ENCODE data around the gene LRRC71. TPM values are rescaled to one million over a fixed set of nuclear protein-coding genes. Genes with fewer than 3 reads are reported as not detected.

The LRRC71 gene
- total and polyA plus RNA-seq, 8 donors, result 0.30 to 0.59 TPM; not detected in 6

GRCh38 chr1:156897078-156897825, 23.2 kb upstream of the LRRC71 start:
- H3K9me3 ChIP-seq, result no peaks in the 10 kb centered on the region
- no peaks in the 10 kb centered on the region for H3K36me3 ChIP-seq
- FAIRE-seq (no peak), DNase-seq (peak in 1 of 6 donors; percentile 40), ATAC-seq (no peak)
- TF ChIP-seq CTCF (IDR thresholded peaks at IDR 0.05), result no peak
- H3K27ac ChIP-seq, result no peak overlapping the region
- H3K4me3 ChIP-seq, result no peak overlapping the region
- peaks cover 0 to 3% (median 0%) of the 10 kb centered on the region in 4 donors for H3K27me3 ChIP-seq
- intact Hi-C loops (cut with DNase I), result no loop called here
- no peaks in the 10 kb centered on the region for H3K4me1 ChIP-seq
- WGBS, 2 donors, result 72 to 79% methylated on average over 14 of the region's 14 CpGs

GRCh38 chr1:156898161-156898566, 22.3 kb upstream of the LRRC71 start:
- H3K27me3 ChIP-seq, result peaks cover 0 to 3% (median 0%) of the 10 kb centered on the region in 4 donors
- DNase-seq (peak in 1 of 6 donors; percentile 44), FAIRE-seq (no peak), ATAC-seq (peak in 3 of 4 donors; percentile 18 to 45 (median 34))
- no peaks in the 10 kb centered on the region for H3K36me3 ChIP-seq
- intact Hi-C loops (cut with DNase I), result no loop called here
- no peak for TF ChIP-seq CTCF (IDR thresholded peaks at IDR 0.05)
- no peaks in the 10 kb centered on the region for H3K4me1 ChIP-seq
- H3K9me3 ChIP-seq, result no peaks in the 10 kb centered on the region
- H3K4me3 ChIP-seq, result no peak overlapping the region
- peak overlapping the region in 1 of 4 donors; percentile 28 for H3K27ac ChIP-seq
- WGBS, 2 donors, result 51 to 53% methylated on average over 10 to 13 of the region's 13 CpGs

GRCh38 chr1:156898971-156899664, 21.3 kb upstream of the LRRC71 start:
- intact Hi-C loops (cut with DNase I), result no loop called here
- WGBS, 2 donors, result 68 to 71% methylated on average over 12 of the region's 12 CpGs
- Histone ChIP-seq H3K27me3 (no peaks in the 10 kb centered on the region), H3K4me3 (no peak overlapping the region), H3K27ac (no peak overlapping the region), H3K36me3 (no peaks in the 10 kb centered on the region), H3K4me1 (no peaks in the 10 kb centered on the region), H3K9me3 (no peaks in the 10 kb centered on the region)
- TF ChIP-seq CTCF (IDR thresholded peaks at IDR 0.05), result no peak
- DNase-seq, result no peak
- ATAC-seq, result no peak
- no peak for FAIRE-seq

GRCh38 chr1:156899956-156900718, 20.3 kb upstream of the LRRC71 start:
- H3K9me3 ChIP-seq, result no peaks in the 10 kb centered on the region
- H3K4me1 ChIP-seq, result no peaks in the 10 kb centered on the region
- no peak overlapping the region for H3K27ac ChIP-seq
- no peak for ATAC-seq
- intact Hi-C loops (cut with DNase I), result no loop called here
- TF ChIP-seq CTCF (IDR thresholded peaks at IDR 0.05), result no peak
- WGBS, 2 donors, result 58 to 59% methylated on average over 12 of the region's 12 CpGs
- peak in 1 of 6 donors; percentile 2 for DNase-seq
- H3K27me3 ChIP-seq, result no peaks in the 10 kb centered on the region
- H3K36me3 ChIP-seq, result no peaks in the 10 kb centered on the region
- H3K4me3 ChIP-seq, result no peak overlapping the region
- FAIRE-seq, result no peak

All from pancreas (tissue), 10 donors.